ENCODE measurements around the gene IGF1R. TPM values are rescaled to one million over a fixed set of nuclear protein-coding genes. Genes with fewer than 3 reads are reported as not detected.

The IGF1R gene
- total RNA-seq, 2 experiments from 2014 or later, result 7.1 to 7.7 TPM

- H3K36me3 Mint-ChIP-seq (ENCODE audit: low read depth), result no peaks in the 10 kb centered on the region
- no peak overlapping the region for H3K4me3 Mint-ChIP-seq
- H3K27me3 Mint-ChIP-seq, result peaks cover 3% of the 10 kb centered on the region
- H3K4me1 Mint-ChIP-seq, result peaks cover 4% of the 10 kb centered on the region
- ChIA-PET CTCF (no interaction called here), POLR2A (no interaction called here)
- H3K27ac Mint-ChIP-seq, result no peak overlapping the region
- no peak for DNase-seq
- H3K9me3 Mint-ChIP-seq, result no peaks in the 10 kb centered on the region
Observed at GRCh38 chr15:98878862-98879261, 230.5 kb downstream of the IGF1R start.

DNA sequence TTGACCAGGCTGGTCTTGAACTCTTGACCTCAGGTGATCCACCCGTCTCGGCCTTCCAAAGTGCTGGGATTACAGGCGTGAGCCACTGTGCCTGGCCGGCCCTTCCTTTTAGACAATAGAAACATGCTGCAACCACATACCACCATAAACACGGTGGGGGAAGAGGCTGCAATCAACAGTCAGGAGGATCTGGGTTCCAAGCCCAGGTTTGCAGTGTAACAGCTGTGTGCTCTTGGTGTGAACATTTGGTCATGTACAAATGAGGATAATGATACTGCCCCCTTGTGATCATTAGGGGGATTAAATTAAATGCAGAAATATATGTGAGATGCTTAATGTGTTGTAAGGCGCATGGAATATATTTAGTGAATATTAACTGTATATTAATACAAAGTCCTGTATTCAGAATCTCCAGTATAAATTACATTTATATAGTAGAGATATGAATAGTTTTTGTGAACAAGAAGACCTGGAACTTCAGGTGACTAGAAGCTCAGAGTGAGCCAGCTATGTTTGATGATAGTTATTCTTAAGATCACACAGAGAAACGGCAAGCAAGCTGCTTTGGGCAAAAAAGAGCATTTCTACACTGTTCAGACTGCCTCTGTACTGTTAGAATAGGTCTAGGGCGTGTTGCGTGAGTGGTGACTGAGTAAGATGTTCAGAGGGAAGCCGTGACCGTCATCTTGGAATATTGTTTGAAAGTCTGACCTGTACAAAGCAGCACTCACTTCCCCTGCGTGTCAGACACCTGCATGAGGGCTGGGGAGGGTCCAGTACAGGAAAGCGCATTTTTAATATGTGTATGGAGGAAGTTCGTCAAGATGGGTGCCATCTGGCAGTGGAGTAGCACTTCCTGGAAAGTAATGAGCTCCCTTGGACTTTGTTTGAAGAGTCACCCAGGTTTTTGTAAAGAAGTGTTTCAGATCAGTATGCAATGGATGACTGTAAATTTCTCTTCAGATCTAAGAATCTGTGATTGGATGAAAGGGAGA is 233.5 kb downstream of the IGF1R start:
- ChIA-PET POLR2A (interaction anchor here (0.9 to 1.4 kb wide), 2 partner anchors 10 to 13 kb away, joined by 3 to 4 read pairs; no protein-coding TSS in a partner anchor), CTCF (interaction anchor here (0.6 to 3.3 kb wide), 28 partner anchors 9 to 363 kb away, joined by 3 to 37 read pairs (median 4); no protein-coding TSS in a partner anchor)
- Mint-ChIP-seq H3K27ac (no peak overlapping the region), H3K36me3 (ENCODE audit: low read depth) (no peaks in the 10 kb centered on the region), H3K27me3 (no peaks in the 10 kb centered on the region), H3K9me3 (no peaks in the 10 kb centered on the region), H3K4me1 (no peaks in the 10 kb centered on the region), H3K4me3 (no peak overlapping the region)
- no peak for DNase-seq

- Mint-ChIP-seq H3K27ac (no peak overlapping the region), H3K27me3 (no peaks in the 10 kb centered on the region)
- CTCF ChIA-PET, result interaction anchor here (1.6 to 3.0 kb wide), 2 partner anchors 11 to 364 kb away, joined by 6 to 15 read pairs; no protein-coding TSS in a partner anchor
Observed at GRCh38 chr15:98883478-98883877, 235.1 kb downstream of the IGF1R start.

DNA sequence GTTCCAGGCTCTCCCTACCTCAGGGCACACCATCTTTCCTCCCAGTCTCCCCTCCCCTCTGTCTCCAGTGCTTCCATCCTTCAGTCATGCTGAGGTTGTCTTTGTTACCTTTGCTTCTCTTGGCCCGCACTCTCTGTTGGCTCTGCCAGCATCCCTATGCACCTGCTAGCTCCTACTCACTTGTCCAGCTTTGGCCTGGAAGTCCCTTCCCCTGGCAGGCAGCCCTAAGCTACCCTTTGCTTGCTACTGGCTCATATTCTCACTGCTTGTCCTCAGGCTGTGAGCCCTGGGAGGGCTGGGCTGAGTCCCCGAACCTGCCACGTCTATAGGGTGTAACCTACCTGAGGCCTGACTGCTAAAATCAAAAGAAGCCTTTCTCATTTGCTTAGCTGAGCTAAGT is 236.6 kb downstream of the IGF1R start:
- Mint-ChIP-seq H3K36me3 (ENCODE audit: low read depth) (no peaks in the 10 kb centered on the region), H3K27ac (no peak overlapping the region), H3K9me3 (no peaks in the 10 kb centered on the region), H3K27me3 (no peaks in the 10 kb centered on the region), H3K4me3 (no peak overlapping the region), H3K4me1 (no peaks in the 10 kb centered on the region)
- CTCF ChIA-PET, result interaction anchor here (1.2 kb wide), 1 partner anchor 106 kb away, joined by 4 read pairs; no protein-coding TSS in a partner anchor
- POLR2A ChIA-PET, result interaction anchor here (0.6 kb wide), 1 partner anchor 236 kb away, joined by 3 read pairs; the partner anchor contains the start of gene IGF1R
- DNase-seq, result no peak

More at GRCh38 chr15:98883478-98883877, 235.1 kb downstream of the IGF1R start:
- no peak overlapping the region for H3K4me3 Mint-ChIP-seq
- POLR2A ChIA-PET, result no interaction called here
- DNase-seq, result no peak
- no peaks in the 10 kb centered on the region for H3K36me3 Mint-ChIP-seq (ENCODE audit: low read depth)
- H3K4me1 Mint-ChIP-seq, result no peaks in the 10 kb centered on the region
- no peaks in the 10 kb centered on the region for H3K9me3 Mint-ChIP-seq

DNA sequence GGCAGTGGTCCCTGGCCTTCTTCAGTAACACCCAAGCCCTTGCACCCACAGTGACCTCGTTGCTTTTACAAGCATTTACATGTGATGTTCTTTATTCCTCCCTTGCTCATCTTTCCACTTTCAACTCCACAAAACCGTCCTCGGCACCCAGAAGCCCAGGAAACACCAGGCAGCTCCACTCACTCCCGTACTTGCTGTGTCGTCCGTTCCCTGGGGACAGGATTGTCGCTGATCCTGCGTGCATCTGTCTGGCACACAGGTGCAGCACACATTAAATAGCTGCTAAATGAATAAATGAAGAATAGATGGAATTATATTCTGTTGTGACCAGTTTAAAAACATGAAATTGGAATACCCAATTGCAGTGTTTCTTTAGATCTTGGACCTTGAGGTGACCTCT is 239.6 kb downstream of the IGF1R start:
- ChIA-PET POLR2A (no interaction called here), CTCF (no interaction called here)
- no peak overlapping the region for H3K27ac Mint-ChIP-seq
- DNase-seq, result no peak
- no peaks in the 10 kb centered on the region for H3K36me3 Mint-ChIP-seq (ENCODE audit: low read depth)
- no peaks in the 10 kb centered on the region for H3K4me1 Mint-ChIP-seq
- no peak overlapping the region for H3K4me3 Mint-ChIP-seq
- no peaks in the 10 kb centered on the region for H3K27me3 Mint-ChIP-seq
- H3K9me3 Mint-ChIP-seq, result no peaks in the 10 kb centered on the region

GRCh38 chr15:98888820-98889479 is 240.6 kb downstream of the IGF1R start:
- H3K27ac Mint-ChIP-seq, result no peak overlapping the region
- no peaks in the 10 kb centered on the region for H3K27me3 Mint-ChIP-seq
- no peak overlapping the region for H3K4me3 Mint-ChIP-seq
- CTCF ChIA-PET, result interaction anchor here (1.1 kb wide), 1 partner anchor 38 kb away, joined by 3 read pairs; no protein-coding TSS in a partner anchor
- DNase-seq, result no peak
- POLR2A ChIA-PET, result no interaction called here
- H3K4me1 Mint-ChIP-seq, result no peaks in the 10 kb centered on the region
- no peaks in the 10 kb centered on the region for H3K9me3 Mint-ChIP-seq
- H3K36me3 Mint-ChIP-seq (ENCODE audit: low read depth), result no peaks in the 10 kb centered on the region

- ChIA-PET POLR2A (no interaction called here), CTCF (interaction anchor here (1.8 kb wide), 1 partner anchor 8 kb away, joined by 8 read pairs; no protein-coding TSS in a partner anchor)
- Mint-ChIP-seq H3K9me3 (no peaks in the 10 kb centered on the region), H3K27ac (no peak overlapping the region), H3K27me3 (no peaks in the 10 kb centered on the region), H3K4me1 (no peaks in the 10 kb centered on the region), H3K36me3 (ENCODE audit: low read depth) (no peaks in the 10 kb centered on the region), H3K4me3 (no peak overlapping the region)
- no peak for DNase-seq
Observed at GRCh38 chr15:98889930-98890695, 241.8 kb downstream of the IGF1R start.

GRCh38 chr15:98891301-98891700 is 243.0 kb downstream of the IGF1R start:
- H3K27ac Mint-ChIP-seq, result no peak overlapping the region
- H3K9me3 Mint-ChIP-seq, result no peaks in the 10 kb centered on the region
- no peaks in the 10 kb centered on the region for H3K4me1 Mint-ChIP-seq
- H3K4me3 Mint-ChIP-seq, result no peak overlapping the region
- DNase-seq, result no peak
- ChIA-PET POLR2A (no interaction called here), CTCF (interaction anchor here (1.8 kb wide), 1 partner anchor 9 kb away, joined by 8 read pairs; no protein-coding TSS in a partner anchor)
- H3K36me3 Mint-ChIP-seq (ENCODE audit: low read depth), result no peaks in the 10 kb centered on the region
- no peaks in the 10 kb centered on the region for H3K27me3 Mint-ChIP-seq

DNA sequence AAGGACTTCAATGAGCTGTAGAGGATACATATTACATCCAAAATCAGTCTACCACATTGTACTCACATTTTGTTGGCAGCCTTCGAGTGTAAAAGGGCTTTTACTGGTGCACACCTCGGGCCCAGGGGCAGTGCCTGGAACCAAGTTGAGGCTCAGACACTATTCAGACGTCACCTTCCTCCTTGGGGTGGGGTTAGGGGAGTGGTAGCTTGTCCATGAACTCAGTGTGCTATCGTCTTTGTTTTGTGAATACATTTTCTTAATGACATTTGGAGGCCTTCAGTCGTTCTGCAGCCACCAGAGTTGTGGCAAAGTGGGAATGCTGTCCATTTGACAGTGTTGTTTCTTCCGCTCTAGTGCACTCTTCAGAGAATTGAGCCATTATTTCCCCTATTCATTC is 245.1 kb downstream of the IGF1R start:
- no peaks in the 10 kb centered on the region for H3K9me3 Mint-ChIP-seq
- no peaks in the 10 kb centered on the region for H3K27me3 Mint-ChIP-seq
- CTCF ChIA-PET, result interaction anchor here (1.8 kb wide), 1 partner anchor 183 kb away, joined by 5 read pairs; no protein-coding TSS in a partner anchor
- no peaks in the 10 kb centered on the region for H3K4me1 Mint-ChIP-seq
- DNase-seq, result no peak
- POLR2A ChIA-PET, result no interaction called here
- no peak overlapping the region for H3K4me3 Mint-ChIP-seq
- H3K27ac Mint-ChIP-seq, result no peak overlapping the region
- no peaks in the 10 kb centered on the region for H3K36me3 Mint-ChIP-seq (ENCODE audit: low read depth)

DNA sequence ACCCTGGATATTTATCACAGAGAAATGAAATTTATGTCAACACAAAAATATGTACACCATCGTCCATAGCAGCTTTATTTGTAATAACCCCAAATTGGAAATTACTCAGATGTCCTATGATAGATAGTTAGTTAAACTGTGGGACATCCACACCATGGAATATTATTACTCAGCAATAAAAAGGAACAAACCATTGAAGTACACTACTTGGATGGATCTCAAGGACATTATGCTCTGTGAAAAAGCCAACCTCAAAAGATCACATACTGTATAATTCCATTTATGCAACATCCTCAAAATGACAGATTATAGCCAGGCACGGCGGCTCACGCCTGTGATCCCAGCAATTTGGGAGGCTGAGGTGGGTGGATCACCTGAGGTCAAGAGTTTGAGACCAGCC is 246.0 kb downstream of the IGF1R start:
- Mint-ChIP-seq H3K27ac (no peak overlapping the region), H3K36me3 (ENCODE audit: low read depth) (no peaks in the 10 kb centered on the region), H3K4me1 (no peaks in the 10 kb centered on the region), H3K4me3 (no peak overlapping the region), H3K9me3 (no peaks in the 10 kb centered on the region), H3K27me3 (no peaks in the 10 kb centered on the region)
- DNase-seq, result no peak
- CTCF ChIA-PET, result interaction anchor here (1.8 kb wide), 1 partner anchor 182 kb away, joined by 5 read pairs; no protein-coding TSS in a partner anchor
- POLR2A ChIA-PET, result no interaction called here

DNA sequence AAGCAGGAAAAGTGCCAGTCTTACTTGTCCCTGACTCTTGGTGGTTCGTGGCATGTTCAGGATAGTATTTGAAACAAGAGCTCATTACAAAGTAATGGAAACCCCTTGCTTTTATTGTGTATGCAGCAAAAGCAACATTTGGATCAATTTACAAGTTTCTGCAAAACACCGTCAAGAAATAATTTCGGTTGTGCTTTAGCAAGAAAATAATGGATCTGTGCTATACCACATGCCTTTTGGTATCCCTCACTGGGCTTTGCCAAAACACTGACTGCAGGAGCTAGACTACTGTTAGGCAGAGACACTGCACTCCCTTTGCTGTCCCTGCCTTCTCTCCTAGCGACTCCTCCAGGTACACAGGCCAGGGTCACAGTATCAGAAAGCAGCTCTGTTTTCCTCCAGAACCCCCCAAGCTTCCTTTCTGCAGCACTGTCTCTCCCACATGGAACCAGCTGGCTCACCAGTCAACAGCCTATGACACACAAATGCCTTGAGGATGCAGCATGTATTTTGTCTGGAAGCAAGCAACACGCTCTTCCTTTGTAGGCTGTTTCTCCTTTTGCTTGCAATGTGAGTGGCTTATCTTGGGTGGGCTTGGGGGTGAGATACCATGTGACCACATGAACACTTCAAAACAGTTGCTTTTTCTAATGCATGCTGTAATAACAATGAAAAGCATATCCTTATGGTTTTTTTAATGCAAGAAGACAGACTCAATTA is 247.8 kb downstream of the IGF1R start:
- Mint-ChIP-seq H3K4me1 (peaks cover under 1% of the 10 kb centered on the region), H3K4me3 (no peak overlapping the region), H3K27ac (no peak overlapping the region), H3K27me3 (no peaks in the 10 kb centered on the region), H3K9me3 (no peaks in the 10 kb centered on the region), H3K36me3 (ENCODE audit: low read depth) (no peaks in the 10 kb centered on the region)
- DNase-seq, result no peak
- CTCF ChIA-PET, result interaction anchor here (0.9 to 1.4 kb wide), 2 partner anchors 9 to 14 kb away, joined by 3 to 6 read pairs; no protein-coding TSS in a partner anchor
- POLR2A ChIA-PET, result no interaction called here
